GM12878 (cell line): ENCODE measurements around the gene CITED2. TPM values are rescaled to one million over a fixed set of nuclear protein-coding genes. Genes with fewer than 3 reads are reported as not detected.

ENCODE experiments used
- ATAC-seq: fragments of 200-7000 bp; cut with Tn5 transposase; 3 replicates; pipeline ENCODE4 v1.9.1; 2020; ENCODE audit warnings: mild to moderate bottlenecking, moderate library complexity
- BruUV-seq: library from RNA; stranded (reverse); fragments of 400-500 nt; replicated peaks from 2 replicates; lab custom pipeline; 2021; lab: Mats Ljungman, UMichigan
- CTCF ChIA-PET: fragments of 300-600 bp; sonication (Branson Sonifier 250); formaldehyde crosslinking; extraction: SDS; loops from one replicate; lab custom pipeline; 2021; ENCODE audit warnings: inconsistent platforms; lab: Yijun Ruan, JAX
- POLR2A ChIA-PET: fragments of 350-600 bp; formaldehyde crosslinking; extraction: SDS; loops from one replicate; lab custom pipeline; 2021; ENCODE audit warnings: inconsistent platforms; lab: Charles Lee
- RAD21 ChIA-PET: fragments of 300-600 bp; sonication (Branson Sonifier 250); formaldehyde crosslinking; loops from one replicate; lab custom pipeline; 2023; ENCODE audit warnings: antibody characterized with exemption; ENCODE audit not compliant: unreplicated experiment; lab: Charles Lee
- SMC1A ChIA-PET: fragments of 300-600 bp; sonication (Branson Sonifier 250); formaldehyde crosslinking; loops from one replicate; lab custom pipeline; 2023; ENCODE audit not compliant: unreplicated experiment, uncharacterized antibody; lab: Charles Lee
- DNase-seq: peaks from one replicate; pipeline ENCODE4 v3.0.0-alpha.2; 2011; ENCODE audit warnings: low read depth, low spot score
- FAIRE-seq: peaks from 3 replicates; lab custom pipeline; 2011; peaks lifted over from hg19 to GRCh38; lab: Jason Lieb, UNC
- H2AFZ ChIP-seq: 2 replicates; pipeline ENCODE4 v1.6.0; 2011; ENCODE audit warnings: low read depth, low read length, control low read depth; ENCODE audit not compliant: control insufficient read depth
- H3K27ac ChIP-seq: 2 replicates; pipeline ENCODE4 v1.5.1; 2011; ENCODE audit warnings: control low read depth; ENCODE audit not compliant: control insufficient read depth, insufficient read depth
- H3K27me3 ChIP-seq, 2 experiments: replicated peaks in 1 of 2; 2 replicates each; pipeline versions ENCODE4 v1.6.0 to v1.6.1; 2011; ENCODE audit warnings: low read length in 1 of 2; ENCODE audit not compliant: control insufficient read depth in 2 of 2, insufficient read depth in 2 of 2
- H3K36me3 ChIP-seq, 2 experiments: 2 replicates each; pipeline ENCODE4 v1.5.1; 2011; ENCODE audit warnings: low read length in 1 of 2; ENCODE audit not compliant: control insufficient read depth in 2 of 2, insufficient read depth in 2 of 2
- H3K4me1 ChIP-seq: 2 replicates; pipeline ENCODE4 v1.6.1; 2011; ENCODE audit warnings: mild to moderate bottlenecking, low read length, moderate library complexity, mixed read lengths; ENCODE audit not compliant: control insufficient read depth, insufficient read depth
- H3K4me2 ChIP-seq: 2 replicates; pipeline ENCODE4 v1.6.0; 2011; ENCODE audit warnings: control low read depth; ENCODE audit not compliant: control insufficient read depth, insufficient read depth
- H3K4me3 ChIP-seq: fragments of 200-600 bp; sonication (generic); 2 replicates; pipeline ENCODE4 v1.5.1; 2016
- H3K79me2 ChIP-seq: 2 replicates; pipeline ENCODE4 v1.6.0; 2011; ENCODE audit warnings: low read length; ENCODE audit not compliant: control insufficient read depth, insufficient read depth
- H3K9ac ChIP-seq: 2 replicates; pipeline ENCODE4 v1.8.0; 2011; ENCODE audit warnings: low read length, control low read depth, mixed read lengths; ENCODE audit not compliant: control insufficient read depth, insufficient read depth
- H3K9me3 ChIP-seq: replicated peaks from 3 replicates; pipeline ENCODE4 v1.5.1; 2011; ENCODE audit warnings: mild to moderate bottlenecking, low read length; ENCODE audit not compliant: control insufficient read depth, insufficient read depth
- H4K20me1 ChIP-seq: 2 replicates; pipeline ENCODE4 v1.6.0; 2011; ENCODE audit not compliant: control insufficient read depth, insufficient read depth
- CHD1 ChIP-seq: IDR thresholded peaks from 2 replicates; pipeline ENCODE4 v1.6.1; 2012; ENCODE audit warnings: low read depth, low read length, improper control_type of control experiment
- FOXK2 ChIP-seq: fragments of 450-650 bp; IDR thresholded peaks from 2 replicates; pipeline ENCODE4 v1.6.1; 2017; ENCODE audit warnings: mild to moderate bottlenecking, moderate library complexity
- IRF5 ChIP-seq: fragments of 450-650 bp; IDR thresholded peaks from 2 replicates; pipeline ENCODE4 v1.6.1; 2017; ENCODE audit warnings: borderline replicate concordance
- JUND ChIP-seq: IDR thresholded peaks from 2 replicates; pipeline ENCODE4 v1.6.1; 2012; ENCODE audit warnings: low read depth, mild to moderate bottlenecking, low read length, improper control_type of control experiment, moderate library complexity
- MYB ChIP-seq: fragments of 150-350 bp; IDR thresholded peaks from 2 replicates; pipeline ENCODE4 v1.6.1; 2014; ENCODE audit warnings: mild to moderate bottlenecking, low read depth, low read length, borderline replicate concordance
- NKRF ChIP-seq: fragments of 450-650 bp; conservative IDR thresholded peaks from 2 replicates; pipeline ENCODE4 v1.6.1; 2017; ENCODE audit warnings: mild to moderate bottlenecking, moderate library complexity
- TAF1 ChIP-seq: IDR thresholded peaks from 2 replicates; pipeline ENCODE4 v1.6.1; 2011; ENCODE audit warnings: mild to moderate bottlenecking, low read depth, low read length, borderline replicate concordance
- TARDBP ChIP-seq: IDR thresholded peaks from 2 replicates; pipeline ENCODE4 v1.6.1; 2016; ENCODE audit warnings: borderline replicate concordance
- ZBTB11 ChIP-seq: fragments of 450-650 bp; formaldehyde crosslinking; IDR thresholded peaks from 2 replicates; pipeline ENCODE4 v1.5.0; 2022; ENCODE audit warnings: mild to moderate bottlenecking, missing genetic modification characterization
- WGBS: methylation state at CpG from one replicate; pipeline ENCODE4 v1.1.6; 2016; ENCODE audit warnings: low lambda C conversion rate; ENCODE audit not compliant: insufficient replicate concordance, insufficient coverage; ENCODE audit errors: missing lambda C conversion rate; 5-methylcytosine and 5-hydroxymethylcytosine counted together
- in situ Hi-C: fragments of 300-500 bp; cut with MboI; formaldehyde crosslinking; loops from 9 replicates; pipeline ENCODE4 v1.14.3; 2018; ENCODE audit warnings: mixed read lengths
- intact Hi-C: fragments of 100-400 bp; cut with micrococcal nuclease; formaldehyde crosslinking; loops from one replicate; pipeline ENCODE4 v1.14.2; 2022; ENCODE audit not compliant: unreplicated experiment
- polyA plus RNA-seq, 11 experiments: library from polyadenylated mRNA; depleted of rRNA in 4 of 11; unstranded in 6 of 11; stranded (reverse) in 5 of 11; fragments of >200 nt; fragmentation: Nextera tagmentation in 4 of 11; fragmentation: Illumina TruSeq in 1 of 11; extraction: Ambion mirVana in 4 of 11; extraction: Trizol in 1 of 11; gene quantifications; 1 replicate in 1 of 11; 2 replicates in 10 of 11; pipeline versions ENCODE4 v1.2.1 to v1.2.3, GENCODE V29; 2011 to 2016; ENCODE audit warnings: inconsistent platforms in 2 of 11, missing spikeins in 2 of 11, low read depth in 1 of 11
- total RNA-seq, 4 experiments: library from RNA; depleted of rRNA in 3 of 4; stranded (reverse); fragments of >200 nt in 3 of 4; fragmentation: Illumina TruSeq in 1 of 4; extraction: Trizol in 1 of 4; gene quantifications; 2 replicates each; pipeline versions ENCODE4 v1.2.1 to v1.2.3, GENCODE V29; 2013 to 2021

Gene CITED2
- total and polyA plus RNA-seq, 10 of the 15 experiments (the other 5 are each of a cell fraction or from before 2014, with no cell fraction given), result 0.08 to 20.0 (median 7.3) TPM

GRCh38 chr6:139409026-139409425, 34.6 kb upstream of the CITED2 start:
- RAD21 ChIA-PET, result no interaction called here
- Histone ChIP-seq H3K79me2 (no peaks in the 10 kb centered on the region), H3K4me1 (no peaks in the 10 kb centered on the region), H3K9ac (no peak overlapping the region), H3K27me3 (no peaks in the 10 kb centered on the region; a peak in 1 of 4 replicates), H2AFZ (no peak overlapping the region), H3K9me3 (no peaks in the 10 kb centered on the region), H4K20me1 (no peaks in the 10 kb centered on the region), H3K4me2 (no peak overlapping the region), H3K4me3 (no peak overlapping the region), H3K27ac (no peak overlapping the region), H3K36me3 (no peaks in the 10 kb centered on the region)
- TF ChIP-seq JUND (no peak), NKRF (no peak), FOXK2 (no peak)
- ATAC-seq (no peak), DNase-seq (no peak), FAIRE-seq (no peak)
- intact Hi-C loops (no loop called here), in situ Hi-C loops (no loop called here)
- SMC1A ChIA-PET, result no interaction called here
- CTCF ChIA-PET, result no interaction called here
- BruUV-seq, result no TSS peak
- POLR2A ChIA-PET, result no interaction called here
- WGBS, result 41% methylated on average over 4 of the region's 4 CpGs

- DNase-seq (no peak), FAIRE-seq (no peak)
- RAD21 ChIA-PET, result no interaction called here
- TF ChIP-seq TARDBP, result no peak
- TF ChIP-seq IRF5, result no peak
- no peak for TF ChIP-seq MYB
- TF ChIP-seq CHD1, result no peak
- TF ChIP-seq TAF1, result no peak
- no peak for TF ChIP-seq ZBTB11 (CRISPR knock-in tag)
Observed at GRCh38 chr6:139407718-139408222, 33.3 kb upstream of the CITED2 start.

More at GRCh38 chr6:139407718-139408222, 33.3 kb upstream of the CITED2 start:
- WGBS, result 70% methylated on average over 4 of the region's 4 CpGs
- Histone ChIP-seq H3K27ac (no peak overlapping the region), H3K27me3 (no peaks in the 10 kb centered on the region; a peak in 1 of 4 replicates), H3K36me3 (no peaks in the 10 kb centered on the region), H2AFZ (no peak overlapping the region), H3K4me3 (no peak overlapping the region), H3K4me2 (no peak overlapping the region), H3K9me3 (no peaks in the 10 kb centered on the region), H3K9ac (no peak overlapping the region), H3K79me2 (no peaks in the 10 kb centered on the region), H4K20me1 (no peaks in the 10 kb centered on the region), H3K4me1 (no peaks in the 10 kb centered on the region)
- intact Hi-C loops (no loop called here), in situ Hi-C loops (no loop called here)
- BruUV-seq, result no TSS peak
- ChIA-PET SMC1A (interaction anchor here (1.2 to 1.4 kb wide), 2 partner anchors 12 to 165 kb away, joined by 3 to 4 read pairs; no protein-coding TSS in a partner anchor), POLR2A (no interaction called here), CTCF (no interaction called here)
- ATAC-seq, result no peak
